T-cell (primary cell): ENCODE measurements around the gene SYAP1. TPM values are rescaled to one million over a fixed set of nuclear protein-coding genes. Genes with fewer than 3 reads are reported as not detected.
"Not testable (repeated sequence)": the region's sequence is repeated elsewhere in the genome, so short reads cannot be mapped to it uniquely, and the experiment has no call there.

Experiments
- ATAC-seq, 4 experiments: fragments of 200-7000 bp in 3 of 4; fragments of 150-1000 bp in 1 of 4; cut with Tn5 transposase; replicated peaks in 1 of 4; 1 replicate in 3 of 4; 2 replicates in 1 of 4; pipeline ENCODE4 v1.10.0; 2021; ENCODE audit warnings: moderate library complexity in 3 of 4, mild to moderate bottlenecking in 2 of 4, moderate number of reproducible peaks in 1 of 4
- CTCF ChIA-PET, 2 donors: fragments of 300-600 bp; sonication (Branson Sonifier 250); formaldehyde crosslinking; loops; one replicate each; lab custom pipeline; 2022; ENCODE audit warnings: antibody characterized with exemption in 2 of 2; lab: Charles Lee
- POLR2A ChIA-PET, 2 donors: fragments of 300-600 bp; sonication (Branson Sonifier 250); formaldehyde crosslinking; loops; one replicate each; lab custom pipeline; 2022; ENCODE audit warnings: antibody characterized with exemption in 2 of 2; lab: Charles Lee
- DNase-seq, 35 experiments: peaks; one replicate each; pipeline versions ENCODE4 v3.0.0 to v3.0.0-alpha.2; 2013 to 2023
- H3K27ac ChIP-seq: one replicate; pipeline ENCODE4 v1.5.1; 2013; ENCODE audit warnings: low read length
- H3K27me3 ChIP-seq, 2 experiments: replicated peaks in 1 of 2; 1 replicate in 1 of 2; 2 replicates in 1 of 2; pipeline versions ENCODE4 v1.6.1 to v1.7.0; 2013; ENCODE audit warnings: low read length in 1 of 2, mixed read lengths in 1 of 2; ENCODE audit not compliant: control insufficient read depth in 2 of 2, insufficient read depth in 2 of 2; ENCODE audit errors: extremely low read depth in 1 of 2
- H3K36me3 ChIP-seq, 2 donors: 1 replicate in 1 of 2; 2 replicates in 1 of 2; pipeline versions ENCODE4 v1.6.1 to v1.7.0; 2013; ENCODE audit warnings: low read length in 1 of 2; ENCODE audit not compliant: control insufficient read depth in 2 of 2, insufficient read depth in 1 of 2; ENCODE audit errors: extremely low read depth in 1 of 2
- H3K4me1 ChIP-seq, 2 experiments: 1 replicate in 1 of 2; 2 replicates in 1 of 2; pipeline versions ENCODE4 v1.6.1 to v1.7.0; 2013; ENCODE audit warnings: low read length in 2 of 2, mixed read lengths in 1 of 2; ENCODE audit not compliant: insufficient read depth in 2 of 2, control insufficient read depth in 1 of 2; ENCODE audit errors: extremely low read depth in 1 of 2
- H3K4me3 ChIP-seq, 2 donors: 1 replicate in 1 of 2; 2 replicates in 1 of 2; pipeline versions ENCODE4 v1.5.1 to v1.7.0; 2013; ENCODE audit warnings: mild to moderate bottlenecking in 2 of 2, low read length in 1 of 2, moderate library complexity in 1 of 2; ENCODE audit not compliant: control insufficient read depth in 1 of 2; ENCODE audit errors: extremely low read depth in 1 of 2
- H3K9me3 ChIP-seq: 2 replicates; pipeline ENCODE4 v1.7.0; 2013
- H3K27ac Mint-ChIP-seq, 2 donors: one replicate each; pipeline ENCODE4 v1.8.0; 2020 to 2021; ENCODE audit warnings: mild to moderate bottlenecking in 2 of 2, mixed read lengths in 2 of 2
- H3K27me3 Mint-ChIP-seq, 2 donors: one replicate each; pipeline ENCODE4 v1.8.0; 2021 to 2022; ENCODE audit warnings: mixed read lengths in 2 of 2
- H3K36me3 Mint-ChIP-seq: one replicate; pipeline ENCODE4 v1.8.0; 2021; ENCODE audit warnings: mixed read lengths
- H3K4me1 Mint-ChIP-seq, 3 donors: one replicate each; pipeline ENCODE4 v1.8.0; 2020 to 2022; ENCODE audit warnings: mixed read lengths in 3 of 3, mild to moderate bottlenecking in 1 of 3
- H3K4me3 Mint-ChIP-seq, 3 donors: one replicate each; pipeline ENCODE4 v1.8.0; 2020 to 2022; ENCODE audit warnings: mild to moderate bottlenecking in 3 of 3, mixed read lengths in 3 of 3, moderate library complexity in 3 of 3
- H3K9me3 Mint-ChIP-seq, 3 donors: one replicate each; pipeline ENCODE4 v1.8.0; 2020 to 2022; ENCODE audit warnings: mixed read lengths in 3 of 3
- WGBS: methylation state at CpG from one replicate; pipeline ENCODE4 v1.1.5; 2013; ENCODE audit warnings: missing lambda C conversion rate; ENCODE audit not compliant: insufficient coverage; 5-methylcytosine and 5-hydroxymethylcytosine counted together
- total RNA-seq, 35 experiments: library from RNA in 6 of 35; stranded (reverse) in 6 of 35; fragments of 120-200 nt in 1 of 35; gene quantifications; one replicate each; pipeline versions ENCODE4 v1.2.1 to v1.2.4 and lab custom pipeline; 2013 to 2026

Gene SYAP1
- total RNA-seq, 5 donors from 2014 or later (not counting 1 experiment from before 2014, with no cell fraction given) = 12.5 to 53.2 (median 19.3) TPM

- ATAC-seq (no peak), DNase-seq (no peak)
- CTCF ChIA-PET = interaction anchor here in 1 of 2 donors (1.7 kb wide), 1 partner anchor 11 kb away, joined by 4 read pairs; no protein-coding TSS in a partner anchor
- Mint-ChIP-seq H3K4me3 (no peak overlapping the region), H3K36me3 (no peaks in the 10 kb centered on the region), H3K27ac (no peak overlapping the region), H3K4me1 (peaks cover 11 to 19% (median 13%) of the 10 kb centered on the region in 3 donors), H3K9me3 (no peaks in the 10 kb centered on the region), H3K27me3 (peaks cover 0 to 13% of the 10 kb centered on the region in 2 donors)
- WGBS = 67% methylated on average over 1 of the region's 3 CpGs
- Histone ChIP-seq H3K36me3 (no peaks in the 10 kb centered on the region), H3K9me3 (no peaks in the 10 kb centered on the region), H3K4me3 (no peak overlapping the region), H3K27ac (no peak overlapping the region), H3K27me3 (no peaks in the 10 kb centered on the region), H3K4me1 (peaks cover 0 to 14% of the 10 kb centered on the region in 2 experiments)
- POLR2A ChIA-PET = interaction anchor here in 1 of 2 donors (0.6 kb wide), 1 partner anchor 123 kb away, joined by 5 read pairs; no protein-coding TSS in a partner anchor
Observed at GRCh38 chrX:16708016-16708415, 11.4 kb upstream of the SYAP1 start.

- Mint-ChIP-seq H3K27ac (peak overlapping the region; percentile 73), H3K36me3 (no peaks in the 10 kb centered on the region), H3K4me3 (peak overlapping the region; percentile 66 to 88 (median 85)), H3K4me1 (peaks cover 11 to 22% (median 13%) of the 10 kb centered on the region in 3 donors), H3K27me3 (peaks cover 0 to 24% of the 10 kb centered on the region in 2 donors), H3K9me3 (no peaks in the 10 kb centered on the region)
- ATAC-seq (peak in 1 of 4 experiments; percentile 12), DNase-seq (no peak)
- no CpG with 5 or more reads among the region's 9 CpGs for WGBS
- H3K9me3 ChIP-seq = no peaks in the 10 kb centered on the region
- peaks cover 0 to 19% of the 10 kb centered on the region in 2 experiments for H3K4me1 ChIP-seq
- no peaks in the 10 kb centered on the region for H3K27me3 ChIP-seq
- POLR2A ChIA-PET = interaction anchor here in 1 of 2 donors (0.7 kb wide), 1 partner anchor 840 kb away, joined by 4 read pairs; no protein-coding TSS in a partner anchor
- no peaks in the 10 kb centered on the region for H3K36me3 ChIP-seq
- H3K4me3 ChIP-seq = peak overlapping the region; percentile 54 to 68
- CTCF ChIA-PET = no interaction called here
- peak overlapping the region; percentile 38 for H3K27ac ChIP-seq
Observed at GRCh38 chrX:16711219-16711811, 8.1 kb upstream of the SYAP1 start.

- H3K27ac Mint-ChIP-seq = peak overlapping the region in 1 of 2 donors; percentile 88
- POLR2A ChIA-PET = interaction anchor here (0.6 to 0.7 kb wide), 2 partner anchors 86 to 841 kb away, joined by 3 to 4 read pairs; no protein-coding TSS in a partner anchor
- H3K9me3 ChIP-seq = no peaks in the 10 kb centered on the region
- H3K9me3 Mint-ChIP-seq = no peaks in the 10 kb centered on the region
- H3K27me3 ChIP-seq = no peaks in the 10 kb centered on the region
- H3K36me3 Mint-ChIP-seq = no peaks in the 10 kb centered on the region
- H3K4me1 ChIP-seq = peaks cover 0 to 19% of the 10 kb centered on the region in 2 experiments
- H3K36me3 ChIP-seq = no peaks in the 10 kb centered on the region
- peak in 4 of 35 experiments; percentile 3 to 17 (median 7) for DNase-seq
- peak overlapping the region; percentile 52 for H3K27ac ChIP-seq
- whole genome bisulfite sequencing = under 1% methylated on average over 52 of the region's 67 CpGs
- peak overlapping the region; percentile 68 to 71 for H3K4me3 ChIP-seq
- CTCF ChIA-PET = no interaction called here
- H3K4me1 Mint-ChIP-seq = peaks cover 11 to 22% (median 13%) of the 10 kb centered on the region in 3 donors
- peaks cover 0 to 24% of the 10 kb centered on the region in 2 donors for H3K27me3 Mint-ChIP-seq
- H3K4me3 Mint-ChIP-seq = peak overlapping the region; percentile 84 to 89 (median 85)
- peak; percentile 46 to 60 (median 58) for ATAC-seq
Observed at GRCh38 chrX:16711893-16712547, 7.4 kb upstream of the SYAP1 start.

GRCh38 chrX:16712548-16713155 is 6.8 kb upstream of the SYAP1 start, which contains the start of gene CTPS2:
Gene CTPS2 (minus strand): TSS chrX:16712669. CDS start chrX:16702902, 9,767 bp downstream.
- peak; percentile 80 to 86 (median 84) for ATAC-seq
- peaks cover 0 to 24% of the 10 kb centered on the region in 2 donors for H3K27me3 Mint-ChIP-seq
- peaks cover 11 to 22% (median 13%) of the 10 kb centered on the region in 3 donors for H3K4me1 Mint-ChIP-seq
- no peaks in the 10 kb centered on the region for H3K9me3 Mint-ChIP-seq
- no peaks in the 10 kb centered on the region for H3K36me3 ChIP-seq
- H3K4me3 Mint-ChIP-seq = peak within 1 kb of the TSS; percentile 84 to 89 (median 85)
- H3K27me3 ChIP-seq = no peaks in the 10 kb centered on the region
- CTCF ChIA-PET = no interaction called here
- no peaks in the 10 kb centered on the region for H3K36me3 Mint-ChIP-seq
- H3K4me3 ChIP-seq = peak within 1 kb of the TSS; percentile 68 to 71
- peak within 1 kb of the TSS; percentile 52 for H3K27ac ChIP-seq
- POLR2A ChIA-PET = interaction anchor here in 1 of 2 donors (0.6 kb wide), 1 partner anchor 85 kb away, joined by 3 read pairs; no protein-coding TSS in a partner anchor
- 10% methylated on average over 17 of the region's 30 CpGs for WGBS
- H3K27ac Mint-ChIP-seq = peak within 1 kb of the TSS; percentile 73 to 88
- DNase-seq = peak in 32 of 35 experiments; percentile 12 to 55 (median 27)
- peaks cover 0 to 19% of the 10 kb centered on the region in 2 experiments for H3K4me1 ChIP-seq
- H3K9me3 ChIP-seq = no peaks in the 10 kb centered on the region

- Mint-ChIP-seq H3K27ac (no peak overlapping the region), H3K36me3 (no peaks in the 10 kb centered on the region), H3K9me3 (no peaks in the 10 kb centered on the region), H3K4me3 (no peak overlapping the region), H3K4me1 (peaks cover 23 to 30% (median 25%) of the 10 kb centered on the region in 3 donors), H3K27me3 (peaks cover 0 to 21% of the 10 kb centered on the region in 2 donors)
- no peak for DNase-seq
- ChIA-PET POLR2A (no interaction called here), CTCF (no interaction called here)
- ATAC-seq = no peak
- 83% methylated on average over 2 of the region's 8 CpGs for WGBS
- Histone ChIP-seq H3K36me3 (no peaks in the 10 kb centered on the region), H3K9me3 (no peaks in the 10 kb centered on the region), H3K27ac (no peak overlapping the region), H3K4me3 (no peak overlapping the region), H3K4me1 (peaks cover 0 to 19% of the 10 kb centered on the region in 2 experiments), H3K27me3 (no peaks in the 10 kb centered on the region)
Observed at GRCh38 chrX:16714504-16714903, 4.9 kb upstream of the SYAP1 start.

GRCh38 chrX:16715638-16716037 is 3.8 kb upstream of the SYAP1 start:
- H3K36me3 Mint-ChIP-seq, H3K4me3 Mint-ChIP-seq, H3K27ac Mint-ChIP-seq, H3K27ac ChIP-seq, H3K36me3 ChIP-seq, ATAC-seq, H3K9me3 ChIP-seq, H3K27me3 ChIP-seq, DNase-seq, H3K4me3 ChIP-seq, POLR2A ChIA-PET, H3K9me3 Mint-ChIP-seq: not testable (repeated sequence)
- peaks cover 4 to 27% of the 10 kb centered on the region in 2 experiments for H3K4me1 ChIP-seq
- H3K4me1 Mint-ChIP-seq = peaks cover 32 to 34% (median 33%) of the 10 kb centered on the region in 3 donors
- CTCF ChIA-PET = interaction anchor here in 1 of 2 donors (0.7 kb wide), 1 partner anchor 743 kb away, joined by 5 read pairs; no protein-coding TSS in a partner anchor
- peaks cover 0 to 21% of the 10 kb centered on the region in 2 donors for H3K27me3 Mint-ChIP-seq
- WGBS = no CpG with 5 or more reads among the region's 6 CpGs
